Measurements from ENCODE around the gene EFS.

The EFS gene

GRCh38 chr14:23377573-23378563, 12.9 kb upstream of the EFS start:
- no peak for FAIRE-seq

GRCh38 chr14:23377198-23377550, 12.2 kb upstream of the EFS start:
- no peak for FAIRE-seq

- FAIRE-seq: no peak
These were observed 11.7 kb upstream of the EFS start, which contains the start of gene CMTM5 for GRCh38 chr14:23376482-23377197. Gene CMTM5 (plus strand): TSS chr14:23377046. CDS start chr14:23377252, 206 bp downstream.

GRCh38 chr14:23375527-23376251, 10.7 kb upstream of the EFS start:
- no peak for FAIRE-seq

- FAIRE-seq: no peak
These were observed 8.1 kb upstream of the EFS start for GRCh38 chr14:23373041-23373440.

- FAIRE-seq: no peak
These were observed 7.5 kb upstream of the EFS start, which contains the start of gene IL25 for GRCh38 chr14:23372509-23372908. Gene IL25 (plus strand): TSS chr14:23372809.

GRCh38 chr14:23371865-23372264, 6.9 kb upstream of the EFS start:
- no peak for FAIRE-seq

- FAIRE-seq: no peak
These were observed 5.2 kb upstream of the EFS start for GRCh38 chr14:23370221-23370620.

GRCh38 chr14:23366426-23366921, 1.5 kb upstream of the EFS start:
- no peak for FAIRE-seq

- FAIRE-seq: no peak
These were observed 907 bp upstream of the EFS start for GRCh38 chr14:23365732-23366425.

GRCh38 chr14:23364164-23365035, 572 bp downstream of the EFS start:
- FAIRE-seq: no peak

- no peak for FAIRE-seq
These were observed 2.8 kb downstream of the EFS start for GRCh38 chr14:23362200-23362599.

GRCh38 chr14:23361763-23362162, 3.2 kb downstream of the EFS start:
- FAIRE-seq: no peak

GRCh38 chr14:23361320-23361719, 3.7 kb downstream of the EFS start:
- no peak for FAIRE-seq

- no peak for FAIRE-seq
These were observed 4.5 kb downstream of the EFS start for GRCh38 chr14:23360496-23360895.

GRCh38 chr14:23359722-23360447, 5.1 kb downstream of the EFS start:
- no peak for FAIRE-seq

- FAIRE-seq: no peak
These were observed 5.8 kb downstream of the EFS start for GRCh38 chr14:23359167-23359626.

- no peak for FAIRE-seq
These were observed 6.3 kb downstream of the EFS start for GRCh38 chr14:23358553-23359166.

GRCh38 chr14:23358042-23358441, 6.9 kb downstream of the EFS start:
- peak; percentile 6 for FAIRE-seq

GRCh38 chr14:23357261-23357660, 7.7 kb downstream of the EFS start:
- FAIRE-seq: no peak
